SK-N-SH treated with all-trans-retinoic acid at 6 μM for 48 hours (cell line): ENCODE results near the gene CYP4A22.

Experiments used
- ATAC-seq: fragments of 200-7000 bp; cut with Tn5 transposase; 3 replicates; pipeline ENCODE4 v1.9.1; 2020; ENCODE audit warnings: mild to moderate bottlenecking, moderate library complexity
- ARNTL ChIP-seq: fragments of 450-650 bp; formaldehyde crosslinking; IDR thresholded peaks from 2 replicates; pipeline ENCODE4 v1.5.0; 2020; ENCODE audit warnings: low read depth, mild to moderate bottlenecking, moderate library complexity, borderline replicate concordance
- BACH2 ChIP-seq: fragments of 250-450 bp; sonication (Bioruptor Pico); IDR thresholded peaks from 2 replicates; pipeline ENCODE4 v1.9.0; 2021; ENCODE audit warnings: mild to moderate bottlenecking, borderline replicate concordance
- CREB5 ChIP-seq: fragments of 250-450 bp; sonication (Bioruptor Pico); IDR thresholded peaks from 2 replicates; pipeline ENCODE4 v1.5.1; 2020; ENCODE audit warnings: low read depth, mild to moderate bottlenecking, moderate library complexity
- CSDC2 ChIP-seq: fragments of 250-450 bp; sonication (Bioruptor Pico); IDR thresholded peaks from 2 replicates; pipeline ENCODE4 v1.5.0; 2020; ENCODE audit warnings: mild to moderate bottlenecking, moderate library complexity
- CSRNP3 ChIP-seq: fragments of 250-450 bp; sonication (Bioruptor Pico); IDR thresholded peaks from 2 replicates; pipeline ENCODE4 v1.5.1; 2021; ENCODE audit warnings: mild to moderate bottlenecking, moderate library complexity
- ESRRG ChIP-seq: fragments of 250-450 bp; sonication (Bioruptor Pico); IDR thresholded peaks from 2 replicates; pipeline ENCODE4 v1.6.1; 2021; ENCODE audit warnings: mild to moderate bottlenecking
- GLIS3 ChIP-seq: fragments of 250-450 bp; sonication (Bioruptor Pico); IDR thresholded peaks from 2 replicates; pipeline ENCODE4 v1.5.0; 2020; ENCODE audit warnings: mild to moderate bottlenecking, moderate library complexity
- ISL1 ChIP-seq: fragments of 250-450 bp; sonication (Bioruptor Pico); IDR thresholded peaks from 2 replicates; pipeline ENCODE4 v2.1.2; 2022; ENCODE audit warnings: mild to moderate bottlenecking, moderate library complexity
- OSR1 ChIP-seq: fragments of 250-450 bp; sonication (Bioruptor Pico); IDR thresholded peaks from 2 replicates; pipeline ENCODE4 v1.8.0; 2022; ENCODE audit warnings: moderate library complexity, mild to moderate bottlenecking, inconsistent platforms
- PATZ1 ChIP-seq: fragments of 250-450 bp; sonication (Bioruptor Pico); IDR thresholded peaks from 2 replicates; pipeline ENCODE4 v1.8.0; 2020; ENCODE audit warnings: mild to moderate bottlenecking, moderate library complexity, borderline replicate concordance
- POU6F1 ChIP-seq: fragments of 250-450 bp; sonication (Bioruptor Pico); IDR thresholded peaks from 2 replicates; pipeline ENCODE4 v1.8.0; 2021; ENCODE audit warnings: low read depth, mild to moderate bottlenecking, moderate library complexity, borderline replicate concordance
- PPARA ChIP-seq: fragments of 250-450 bp; sonication (Bioruptor Pico); IDR thresholded peaks from 2 replicates; pipeline ENCODE4 v1.5.0; 2020; ENCODE audit warnings: mild to moderate bottlenecking, borderline replicate concordance
- RARB ChIP-seq: fragments of 250-450 bp; sonication (Bioruptor Pico); IDR thresholded peaks from 2 replicates; pipeline ENCODE4 v1.8.0; 2021; ENCODE audit warnings: mild to moderate bottlenecking, moderate library complexity
- SNAI2 ChIP-seq: fragments of 250-450 bp; sonication (Bioruptor Pico); IDR thresholded peaks from 2 replicates; pipeline ENCODE4 v1.5.0; 2020; ENCODE audit warnings: mild to moderate bottlenecking, moderate library complexity
- TOX ChIP-seq: fragments of 250-450 bp; sonication (Bioruptor Pico); IDR thresholded peaks from 2 replicates; pipeline ENCODE4 v1.8.0; 2021; ENCODE audit warnings: mild to moderate bottlenecking, moderate library complexity, borderline replicate concordance
- TSHZ2 ChIP-seq: fragments of 250-450 bp; sonication (Bioruptor Pico); IDR thresholded peaks from 2 replicates; pipeline ENCODE4 v1.5.0; 2020; ENCODE audit warnings: mild to moderate bottlenecking, moderate library complexity
- ZC3H10 ChIP-seq: fragments of 250-450 bp; sonication (Bioruptor Pico); IDR thresholded peaks from 2 replicates; pipeline ENCODE4 v1.5.1; 2021; ENCODE audit warnings: mild to moderate bottlenecking, moderate library complexity
- ZFP3 ChIP-seq: fragments of 250-450 bp; sonication (Bioruptor Pico); IDR thresholded peaks from 2 replicates; pipeline ENCODE4 v1.5.0; 2020; ENCODE audit warnings: mild to moderate bottlenecking, moderate library complexity
- ZFP30 ChIP-seq: fragments of 450-650 bp; formaldehyde crosslinking; IDR thresholded peaks from 2 replicates; pipeline ENCODE4 v1.5.0; 2022; ENCODE audit warnings: mild to moderate bottlenecking, moderate library complexity
- ZNF565 ChIP-seq: fragments of 450-650 bp; formaldehyde crosslinking; conservative IDR thresholded peaks from 2 replicates; pipeline ENCODE4 v1.5.0; 2020; ENCODE audit warnings: low read depth, mild to moderate bottlenecking, moderate library complexity
- ZNF70 ChIP-seq: fragments of 450-650 bp; formaldehyde crosslinking; IDR thresholded peaks from 2 replicates; pipeline ENCODE4 v1.5.0; 2020; ENCODE audit warnings: mild to moderate bottlenecking, moderate library complexity
- ZNF8 ChIP-seq: fragments of 450-650 bp; formaldehyde crosslinking; IDR thresholded peaks from 2 replicates; pipeline ENCODE4 v1.5.0; 2020; ENCODE audit warnings: mild to moderate bottlenecking, moderate library complexity

CYP4A22 gene

GRCh38 chr1:47189844-47190508, 52.7 kb downstream of the CYP4A22 start, which contains the start of gene PDZK1IP1 (continued):
- TF ChIP-seq ESRRG (CRISPR knock-in tag) = no peak

GRCh38 chr1:47190509-47190855, 53.2 kb downstream of the CYP4A22 start:
- no peak for ATAC-seq
- no peak for TF ChIP-seq POU6F1
- no peak for TF ChIP-seq SNAI2 (CRISPR knock-in tag)
- TF ChIP-seq PPARA = no peak
- TF ChIP-seq ARNTL (CRISPR knock-in tag) = no peak
- no peak for TF ChIP-seq CSRNP3
- no peak for TF ChIP-seq ZNF565
- TF ChIP-seq ISL1 = no peak
- TF ChIP-seq BACH2 (CRISPR knock-in tag) = no peak
- TF ChIP-seq CREB5 = no peak
- TF ChIP-seq TSHZ2 (CRISPR knock-in tag) = no peak
- no peak for TF ChIP-seq ZNF70 (CRISPR knock-in tag)
- no peak for TF ChIP-seq ZFP3 (CRISPR knock-in tag)
- no peak for TF ChIP-seq CSDC2 (CRISPR knock-in tag)
- no peak for TF ChIP-seq RARB (CRISPR knock-in tag)
- no peak for TF ChIP-seq PATZ1 (CRISPR knock-in tag)
- no peak for TF ChIP-seq ZFP30 (CRISPR knock-in tag)
- no peak for TF ChIP-seq OSR1 (CRISPR knock-in tag)
- no peak for TF ChIP-seq ZNF8 (CRISPR knock-in tag)
- no peak for TF ChIP-seq TOX (CRISPR knock-in tag)
- TF ChIP-seq GLIS3 (CRISPR knock-in tag) = no peak

- ATAC-seq = no peak
- TF ChIP-seq TOX (CRISPR knock-in tag) = no peak
- TF ChIP-seq ARNTL (CRISPR knock-in tag) = no peak
- no peak for TF ChIP-seq POU6F1
- no peak for TF ChIP-seq TSHZ2 (CRISPR knock-in tag)
- TF ChIP-seq CREB5 = no peak
- no peak for TF ChIP-seq ZC3H10 (CRISPR knock-in tag)
- TF ChIP-seq SNAI2 (CRISPR knock-in tag) = no peak
- TF ChIP-seq ZNF8 (CRISPR knock-in tag) = no peak
- TF ChIP-seq ZNF565 = no peak
- TF ChIP-seq ZFP3 (CRISPR knock-in tag) = no peak
- TF ChIP-seq PPARA = no peak
These were observed 53.6 kb downstream of the CYP4A22 start for GRCh38 chr1:47190857-47191256.
